GM23248 (cell line): ENCODE data around the gene SH3GL1.

Source experiments
- EZH2 ChIP-seq: fragments of 200-600 bp; sonication (generic); IDR thresholded peaks from 2 replicates; pipeline ENCODE4 v1.6.1; 2018; ENCODE audit warnings: antibody characterized with exemption, mild to moderate bottlenecking; ENCODE audit not compliant: insufficient read depth, poor library complexity, severe bottlenecking
- EZH2phosphoT487 ChIP-seq: fragments of 200-600 bp; sonication (generic); IDR thresholded peaks from 2 replicates; pipeline ENCODE4 v1.6.1; 2018; ENCODE audit warnings: antibody characterized with exemption, moderate library complexity, mild to moderate bottlenecking, low read depth; ENCODE audit not compliant: insufficient read depth

DNA sequence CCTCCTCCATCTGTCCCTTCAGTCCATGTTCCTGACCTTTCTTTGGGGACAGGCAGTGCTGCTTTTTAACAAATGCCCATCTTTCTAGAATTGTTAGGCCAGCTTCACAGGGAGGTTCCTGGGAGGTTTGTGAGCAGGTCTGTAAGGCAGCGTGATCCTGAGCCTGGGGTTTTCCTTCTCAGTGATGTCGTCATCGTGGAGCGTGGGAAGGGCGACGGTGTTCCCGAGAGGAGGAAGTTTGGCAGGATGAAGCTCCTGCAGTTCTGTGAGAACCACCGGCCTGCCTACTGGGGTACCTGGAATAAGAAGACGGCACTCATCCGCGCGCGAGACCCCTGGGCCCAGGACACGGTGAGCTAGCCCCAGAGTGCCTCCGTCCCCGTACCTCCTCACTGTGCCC, 28.9 kb upstream of the SH3GL1 start:
- no peak for TF ChIP-seq EZH2
- TF ChIP-seq EZH2phosphoT487 = no peak
